Parathyroid adenoma (tissue), 2 donors: ENCODE data around the gene ROR2.

Experiments used
- H2AFZ ChIP-seq: fragments of 300-600 bp; sonication (generic); one replicate; pipeline ENCODE4 v1.7.0; 2017; ENCODE audit warnings: antibody characterized with exemption, mild to moderate bottlenecking
- H3K27ac ChIP-seq: fragments of 300-600 bp; sonication (generic); one replicate; pipeline ENCODE4 v1.7.0; 2017
- H3K27me3 ChIP-seq: fragments of 300-600 bp; sonication (generic); one replicate; pipeline ENCODE4 v1.7.0; 2017; ENCODE audit warnings: low read length; ENCODE audit not compliant: control insufficient read depth, insufficient read depth
- H3K36me3 ChIP-seq: fragments of 300-600 bp; sonication (generic); one replicate; pipeline ENCODE4 v1.7.0; 2017; ENCODE audit warnings: low read length; ENCODE audit not compliant: control insufficient read depth, insufficient read depth
- H3K4me1 ChIP-seq: fragments of 300-600 bp; sonication (generic); one replicate; pipeline ENCODE4 v1.7.0; 2017; ENCODE audit warnings: control low read depth
- H3K4me2 ChIP-seq: fragments of 300-600 bp; sonication (generic); one replicate; pipeline ENCODE4 v1.7.0; 2017; ENCODE audit warnings: low read length
- H3K4me3 ChIP-seq: fragments of 300-600 bp; sonication (generic); one replicate; pipeline ENCODE4 v1.7.0; 2017; ENCODE audit warnings: low read depth, low read length
- H3K79me2 ChIP-seq: fragments of 300-600 bp; sonication (generic); one replicate; pipeline ENCODE4 v1.7.0; 2017; ENCODE audit warnings: control low read depth
- H3K9ac ChIP-seq: fragments of 300-600 bp; sonication (generic); one replicate; pipeline ENCODE4 v1.7.0; 2017; ENCODE audit warnings: mild to moderate bottlenecking
- H3K9me3 ChIP-seq: fragments of 300-600 bp; sonication (generic); one replicate; pipeline ENCODE4 v1.7.0; 2017; ENCODE audit warnings: low read length; ENCODE audit not compliant: control insufficient read depth
- TF ChIP-seq, protein P1 (sequence below): fragments of 300-600 bp; sonication (generic); IDR thresholded peaks from one replicate; pipeline ENCODE4 v1.7.0; 2017; ENCODE audit warnings: antibody characterized with exemption, mild to moderate bottlenecking
- donor health status: primary hyperparathyroidism.

Gene ROR2

GRCh38 chr9:91586282-91586681 lies 363.7 kb downstream of the ROR2 start:
- H3K36me3 ChIP-seq = no peaks in the 10 kb centered on the region
- H3K9me3 ChIP-seq = no peaks in the 10 kb centered on the region
- no peaks in the 10 kb centered on the region for H3K4me1 ChIP-seq
- H3K4me3 ChIP-seq = no peak overlapping the region
- TF ChIP-seq, protein P1, sequence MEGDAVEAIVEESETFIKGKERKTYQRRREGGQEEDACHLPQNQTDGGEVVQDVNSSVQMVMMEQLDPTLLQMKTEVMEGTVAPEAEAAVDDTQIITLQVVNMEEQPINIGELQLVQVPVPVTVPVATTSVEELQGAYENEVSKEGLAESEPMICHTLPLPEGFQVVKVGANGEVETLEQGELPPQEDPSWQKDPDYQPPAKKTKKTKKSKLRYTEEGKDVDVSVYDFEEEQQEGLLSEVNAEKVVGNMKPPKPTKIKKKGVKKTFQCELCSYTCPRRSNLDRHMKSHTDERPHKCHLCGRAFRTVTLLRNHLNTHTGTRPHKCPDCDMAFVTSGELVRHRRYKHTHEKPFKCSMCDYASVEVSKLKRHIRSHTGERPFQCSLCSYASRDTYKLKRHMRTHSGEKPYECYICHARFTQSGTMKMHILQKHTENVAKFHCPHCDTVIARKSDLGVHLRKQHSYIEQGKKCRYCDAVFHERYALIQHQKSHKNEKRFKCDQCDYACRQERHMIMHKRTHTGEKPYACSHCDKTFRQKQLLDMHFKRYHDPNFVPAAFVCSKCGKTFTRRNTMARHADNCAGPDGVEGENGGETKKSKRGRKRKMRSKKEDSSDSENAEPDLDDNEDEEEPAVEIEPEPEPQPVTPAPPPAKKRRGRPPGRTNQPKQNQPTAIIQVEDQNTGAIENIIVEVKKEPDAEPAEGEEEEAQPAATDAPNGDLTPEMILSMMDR = no peak
- H3K9ac ChIP-seq = no peak overlapping the region
- H3K4me2 ChIP-seq = no peak overlapping the region
- no peak overlapping the region for H3K27ac ChIP-seq
- H3K79me2 ChIP-seq = no peaks in the 10 kb centered on the region
- H3K27me3 ChIP-seq = no peaks in the 10 kb centered on the region
- H2AFZ ChIP-seq = no peak overlapping the region

- no peaks in the 10 kb centered on the region for H3K79me2 ChIP-seq
- no peaks in the 10 kb centered on the region for H3K27me3 ChIP-seq
- H3K36me3 ChIP-seq = no peaks in the 10 kb centered on the region
- no peak overlapping the region for H3K27ac ChIP-seq
- no peak overlapping the region for H3K9ac ChIP-seq
- no peak overlapping the region for H3K4me2 ChIP-seq
- TF ChIP-seq, protein P1 = no peak
- no peaks in the 10 kb centered on the region for H3K9me3 ChIP-seq
- no peak overlapping the region for H2AFZ ChIP-seq
- no peaks in the 10 kb centered on the region for H3K4me1 ChIP-seq
- no peak overlapping the region for H3K4me3 ChIP-seq
Observed at GRCh38 chr9:91583966-91584365, 366.1 kb downstream of the ROR2 start.

DNA sequence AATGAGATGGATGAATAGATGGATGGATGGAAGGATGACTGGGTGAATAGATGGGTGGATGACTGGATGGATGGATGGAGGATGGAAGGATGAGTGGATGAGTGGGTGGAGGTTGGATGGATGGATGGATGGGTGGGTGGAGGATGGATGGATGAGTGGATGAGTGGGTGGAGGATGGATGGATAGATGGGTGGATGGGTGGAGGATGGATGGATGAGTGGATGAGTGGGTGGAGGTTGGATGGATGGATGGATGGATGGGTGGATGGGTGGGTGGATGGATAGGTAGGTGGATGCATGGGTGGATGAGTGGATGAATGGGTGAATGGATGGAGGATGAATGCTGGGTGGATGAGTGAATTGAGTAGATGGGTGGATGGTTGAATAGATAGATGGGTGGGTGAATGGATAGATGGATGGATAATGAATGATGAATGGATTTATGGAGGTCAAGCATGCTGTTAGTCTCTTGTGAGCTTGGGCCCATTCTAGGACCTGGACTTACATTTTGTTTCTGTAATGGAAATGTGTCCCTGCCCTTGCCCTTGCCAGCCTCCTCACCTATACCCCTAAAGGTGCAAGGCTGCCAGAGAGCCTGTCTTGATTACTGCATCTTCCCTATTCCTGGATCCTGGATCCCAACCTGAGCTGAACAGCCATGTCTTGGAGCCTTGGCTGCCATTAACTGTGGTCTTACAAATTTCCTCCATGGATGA lies 366.7 kb downstream of the ROR2 start:
- TF ChIP-seq, protein P1 = no peak
- no peaks in the 10 kb centered on the region for H3K9me3 ChIP-seq
- H3K79me2 ChIP-seq = no peaks in the 10 kb centered on the region
- no peaks in the 10 kb centered on the region for H3K36me3 ChIP-seq
- H2AFZ ChIP-seq = no peak overlapping the region
- H3K27ac ChIP-seq = no peak overlapping the region
- no peak overlapping the region for H3K4me3 ChIP-seq
- no peak overlapping the region for H3K9ac ChIP-seq
- H3K27me3 ChIP-seq = no peaks in the 10 kb centered on the region
- no peak overlapping the region for H3K4me2 ChIP-seq
- no peaks in the 10 kb centered on the region for H3K4me1 ChIP-seq

GRCh38 chr9:91582181-91582580 lies 367.8 kb downstream of the ROR2 start:
- Histone ChIP-seq H3K79me2 (no peaks in the 10 kb centered on the region), H3K9me3 (no peaks in the 10 kb centered on the region), H3K27ac (no peak overlapping the region), H3K4me1 (no peaks in the 10 kb centered on the region), H2AFZ (no peak overlapping the region), H3K4me2 (no peak overlapping the region), H3K9ac (no peak overlapping the region), H3K4me3 (no peak overlapping the region), H3K27me3 (no peaks in the 10 kb centered on the region), H3K36me3 (no peaks in the 10 kb centered on the region)
- TF ChIP-seq, protein P1 = no peak

DNA sequence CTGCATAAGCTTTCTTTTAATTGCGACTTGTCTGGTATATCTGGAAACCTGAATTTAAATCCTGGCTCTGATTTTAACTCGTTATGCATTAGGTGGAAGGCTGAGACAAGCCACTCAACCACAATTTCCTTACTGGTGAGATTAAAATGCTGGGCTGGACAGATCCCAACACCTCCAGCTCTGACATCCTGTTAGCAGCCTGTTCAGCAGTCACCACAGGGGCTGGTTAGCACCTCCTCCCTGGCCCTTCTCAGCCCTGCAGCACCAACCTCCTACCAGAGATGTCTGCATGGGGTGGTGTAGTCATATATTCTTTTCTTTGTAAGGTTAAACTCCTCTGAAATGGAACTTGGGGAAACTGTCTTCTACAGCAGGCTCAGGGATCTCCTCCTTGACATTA lies 369.9 kb downstream of the ROR2 start:
- Histone ChIP-seq H3K79me2 (no peaks in the 10 kb centered on the region), H3K9me3 (no peaks in the 10 kb centered on the region), H3K4me3 (no peak overlapping the region), H2AFZ (no peak overlapping the region), H3K4me1 (no peaks in the 10 kb centered on the region), H3K27me3 (no peaks in the 10 kb centered on the region), H3K9ac (no peak overlapping the region), H3K36me3 (no peaks in the 10 kb centered on the region), H3K4me2 (no peak overlapping the region), H3K27ac (no peak overlapping the region)
- TF ChIP-seq, protein P1 = no peak
